Adrenal gland (tissue), 5 donors: Measurements from ENCODE around the gene BRMS1.

Experiments
- POLR2A ChIP-seq, 2 donors: fragments of 450-650 bp; IDR thresholded peaks; one replicate each; pipeline ENCODE4 v1.6.1; 2017; ENCODE audit warnings: antibody characterized with exemption in 2 of 2, mild to moderate bottlenecking in 2 of 2, moderate library complexity in 1 of 2
- TF ChIP-seq, protein P1 (sequence below), 6 experiments: fragments of 450-650 bp in 4 of 6; fragments of 200-600 bp in 2 of 6; sonication (generic) in 1 of 6; IDR thresholded peaks; 1 replicate in 5 of 6; 2 replicates in 1 of 6; pipeline versions ENCODE4 v1.5.1 to v1.8.0; 2016 to 2021; ENCODE audit warnings: antibody characterized with exemption in 6 of 6, mild to moderate bottlenecking in 2 of 6, moderate library complexity in 1 of 6
- donor health status: DM: no; HTN: no; CAD: no.

DNA sequence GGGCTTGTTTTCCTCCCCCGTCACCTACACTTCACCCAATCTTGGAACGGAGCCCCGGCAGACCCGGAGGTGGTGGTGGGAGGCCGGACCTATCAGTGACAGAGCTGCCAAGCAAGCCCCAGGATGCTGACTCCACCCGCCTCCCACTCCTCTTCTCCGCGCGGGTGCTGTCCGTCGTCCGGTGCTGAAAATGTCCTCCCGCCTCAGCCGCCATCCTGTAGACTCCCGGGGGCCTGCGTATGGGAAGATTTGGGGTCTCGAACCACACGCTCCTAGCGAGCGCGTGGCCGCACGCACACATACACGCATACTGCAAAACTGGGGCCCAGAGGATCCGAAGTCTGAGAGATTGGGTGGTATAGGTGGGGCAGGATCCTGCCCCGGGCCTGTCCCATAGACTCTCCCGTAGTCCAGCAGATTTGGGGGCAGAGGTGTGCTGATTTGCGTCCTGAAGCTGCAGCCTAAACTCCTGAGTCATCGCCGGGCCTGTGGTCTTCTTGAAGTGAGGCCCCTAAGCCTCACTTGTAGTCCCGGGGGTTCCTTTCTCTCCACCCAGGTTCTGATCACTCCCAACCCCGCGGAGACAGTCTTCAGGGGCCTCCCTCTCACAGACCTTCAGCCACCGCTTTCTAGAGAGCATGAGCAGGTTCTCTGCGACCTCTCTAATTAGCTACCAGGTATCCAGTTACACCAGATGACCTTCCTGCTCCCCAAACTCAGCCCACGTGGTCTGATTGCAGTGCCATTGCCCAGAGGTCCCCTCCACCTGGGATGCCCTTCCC, 55.2 kb downstream of the BRMS1 start:
- TF ChIP-seq, protein P1, sequence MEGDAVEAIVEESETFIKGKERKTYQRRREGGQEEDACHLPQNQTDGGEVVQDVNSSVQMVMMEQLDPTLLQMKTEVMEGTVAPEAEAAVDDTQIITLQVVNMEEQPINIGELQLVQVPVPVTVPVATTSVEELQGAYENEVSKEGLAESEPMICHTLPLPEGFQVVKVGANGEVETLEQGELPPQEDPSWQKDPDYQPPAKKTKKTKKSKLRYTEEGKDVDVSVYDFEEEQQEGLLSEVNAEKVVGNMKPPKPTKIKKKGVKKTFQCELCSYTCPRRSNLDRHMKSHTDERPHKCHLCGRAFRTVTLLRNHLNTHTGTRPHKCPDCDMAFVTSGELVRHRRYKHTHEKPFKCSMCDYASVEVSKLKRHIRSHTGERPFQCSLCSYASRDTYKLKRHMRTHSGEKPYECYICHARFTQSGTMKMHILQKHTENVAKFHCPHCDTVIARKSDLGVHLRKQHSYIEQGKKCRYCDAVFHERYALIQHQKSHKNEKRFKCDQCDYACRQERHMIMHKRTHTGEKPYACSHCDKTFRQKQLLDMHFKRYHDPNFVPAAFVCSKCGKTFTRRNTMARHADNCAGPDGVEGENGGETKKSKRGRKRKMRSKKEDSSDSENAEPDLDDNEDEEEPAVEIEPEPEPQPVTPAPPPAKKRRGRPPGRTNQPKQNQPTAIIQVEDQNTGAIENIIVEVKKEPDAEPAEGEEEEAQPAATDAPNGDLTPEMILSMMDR (IDR thresholded peaks at IDR 0.05), result no peak
- TF ChIP-seq POLR2A (IDR thresholded peaks at IDR 0.05), result peak in 1 of 2 donors; percentile 42
